ENCODE measurements around the gene RARB.

DNA sequence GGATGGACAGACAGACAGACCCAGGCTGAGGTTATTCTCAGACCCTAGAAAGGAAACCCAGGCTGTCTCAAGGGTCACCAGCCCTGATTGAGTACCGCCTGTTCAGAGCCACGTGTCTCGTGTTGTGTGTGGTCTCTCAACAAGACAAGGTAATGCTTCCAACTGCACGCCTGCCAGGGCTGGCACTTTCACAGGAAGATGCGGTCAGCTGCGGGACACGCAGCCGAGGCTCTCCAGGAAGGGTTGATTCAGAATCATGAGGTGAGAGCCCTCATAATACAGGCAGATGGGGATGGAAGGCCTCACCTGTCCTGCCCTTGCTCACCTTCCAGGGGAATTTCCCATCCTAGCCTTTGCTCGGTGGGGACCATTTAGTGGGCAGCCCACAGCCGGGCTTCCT lies 155.3 kb downstream of the RARB start:
- TF ChIP-seq, protein P1, sequence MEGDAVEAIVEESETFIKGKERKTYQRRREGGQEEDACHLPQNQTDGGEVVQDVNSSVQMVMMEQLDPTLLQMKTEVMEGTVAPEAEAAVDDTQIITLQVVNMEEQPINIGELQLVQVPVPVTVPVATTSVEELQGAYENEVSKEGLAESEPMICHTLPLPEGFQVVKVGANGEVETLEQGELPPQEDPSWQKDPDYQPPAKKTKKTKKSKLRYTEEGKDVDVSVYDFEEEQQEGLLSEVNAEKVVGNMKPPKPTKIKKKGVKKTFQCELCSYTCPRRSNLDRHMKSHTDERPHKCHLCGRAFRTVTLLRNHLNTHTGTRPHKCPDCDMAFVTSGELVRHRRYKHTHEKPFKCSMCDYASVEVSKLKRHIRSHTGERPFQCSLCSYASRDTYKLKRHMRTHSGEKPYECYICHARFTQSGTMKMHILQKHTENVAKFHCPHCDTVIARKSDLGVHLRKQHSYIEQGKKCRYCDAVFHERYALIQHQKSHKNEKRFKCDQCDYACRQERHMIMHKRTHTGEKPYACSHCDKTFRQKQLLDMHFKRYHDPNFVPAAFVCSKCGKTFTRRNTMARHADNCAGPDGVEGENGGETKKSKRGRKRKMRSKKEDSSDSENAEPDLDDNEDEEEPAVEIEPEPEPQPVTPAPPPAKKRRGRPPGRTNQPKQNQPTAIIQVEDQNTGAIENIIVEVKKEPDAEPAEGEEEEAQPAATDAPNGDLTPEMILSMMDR (IDR thresholded peaks at IDR 0.05 in 8 of 11, conservative IDR thresholded peaks at IDR 0.05 in 3 of 11) = no peak
- TF ChIP-seq POLR2AphosphoS5 (IDR thresholded peaks at IDR 0.05) = no peak
- no peak for TF ChIP-seq POLR2A (IDR thresholded peaks at IDR 0.05)
